GM10248 (cell line): ENCODE data around the gene LAMA1.

ENCODE experiments used
- CTCF ChIA-PET: fragments of 300-600 bp; sonication (Branson Sonifier 250); formaldehyde crosslinking; extraction: SDS; loops from one replicate; lab custom pipeline; 2021; ENCODE audit warnings: antibody characterized with exemption; lab: Yijun Ruan, JAX
- POLR2A ChIA-PET: fragments of 350-650 bp; sonication (Branson Sonifier 250); formaldehyde crosslinking; extraction: SDS; loops from one replicate; lab custom pipeline; 2020; ENCODE audit warnings: antibody characterized with exemption; lab: Yijun Ruan, JAX
- DNase-seq: peaks from one replicate; pipeline ENCODE4 v3.0.0; 2012; ENCODE audit errors: extremely low spot score
- CTCF ChIP-seq: IDR thresholded peaks from 2 replicates; pipeline ENCODE4 v1.5.1; 2012; ENCODE audit warnings: mild to moderate bottlenecking, low read depth; ENCODE audit errors: extremely low read depth, missing control alignments, control extremely low read depth

Gene LAMA1

DNA sequence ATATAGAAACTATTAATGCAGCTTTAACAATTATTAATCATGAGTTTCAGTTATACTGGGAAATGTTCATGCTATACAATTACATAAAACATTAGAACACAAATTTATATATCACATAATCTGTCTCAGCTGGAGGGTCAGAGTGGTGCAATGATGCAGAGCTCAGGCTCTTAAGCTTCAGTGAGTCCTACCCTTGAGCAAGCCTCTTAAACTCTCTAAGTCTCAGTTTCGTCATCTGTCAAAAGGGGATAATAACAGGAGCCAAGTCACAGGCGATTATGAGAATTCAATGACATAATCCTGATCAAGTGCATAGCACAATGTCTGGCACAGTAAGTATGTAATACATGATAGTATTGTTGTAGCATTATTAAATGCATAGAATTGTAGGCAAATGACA is 46.0 kb downstream of the LAMA1 start:
- no peak for TF ChIP-seq CTCF
- DNase-seq, result no peak
- CTCF ChIA-PET, result interaction anchor here (1.8 kb wide), 1 partner anchor 9 kb away, joined by 5 read pairs; no protein-coding TSS in a partner anchor
- POLR2A ChIA-PET, result no interaction called here

DNA sequence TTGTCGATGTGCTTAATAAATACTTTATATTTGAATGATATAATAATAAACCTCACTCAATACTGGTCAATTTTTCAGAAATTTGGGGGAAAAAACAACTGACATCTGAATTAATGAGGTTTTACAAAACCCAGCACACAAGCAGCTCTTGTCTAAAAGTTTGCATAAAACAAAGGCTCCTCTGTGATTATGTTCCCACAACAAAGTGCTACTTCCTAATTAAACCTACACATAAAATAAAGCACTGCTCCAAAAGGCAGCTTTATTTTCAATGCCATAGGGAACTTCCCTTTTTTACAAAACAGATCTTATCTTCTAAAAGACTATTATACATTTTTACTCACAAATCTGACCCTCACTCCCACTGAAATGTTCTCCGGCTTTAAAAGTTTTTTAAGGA is 47.1 kb downstream of the LAMA1 start:
- no peak for DNase-seq
- TF ChIP-seq CTCF, result no peak
- ChIA-PET POLR2A (interaction anchor here (0.6 kb wide), 1 partner anchor 158 kb away, joined by 4 read pairs; no protein-coding TSS in a partner anchor), CTCF (interaction anchor here (1.0 to 1.8 kb wide), 2 partner anchors 8 to 14 kb away, joined by 3 to 5 read pairs; no protein-coding TSS in a partner anchor)

DNA sequence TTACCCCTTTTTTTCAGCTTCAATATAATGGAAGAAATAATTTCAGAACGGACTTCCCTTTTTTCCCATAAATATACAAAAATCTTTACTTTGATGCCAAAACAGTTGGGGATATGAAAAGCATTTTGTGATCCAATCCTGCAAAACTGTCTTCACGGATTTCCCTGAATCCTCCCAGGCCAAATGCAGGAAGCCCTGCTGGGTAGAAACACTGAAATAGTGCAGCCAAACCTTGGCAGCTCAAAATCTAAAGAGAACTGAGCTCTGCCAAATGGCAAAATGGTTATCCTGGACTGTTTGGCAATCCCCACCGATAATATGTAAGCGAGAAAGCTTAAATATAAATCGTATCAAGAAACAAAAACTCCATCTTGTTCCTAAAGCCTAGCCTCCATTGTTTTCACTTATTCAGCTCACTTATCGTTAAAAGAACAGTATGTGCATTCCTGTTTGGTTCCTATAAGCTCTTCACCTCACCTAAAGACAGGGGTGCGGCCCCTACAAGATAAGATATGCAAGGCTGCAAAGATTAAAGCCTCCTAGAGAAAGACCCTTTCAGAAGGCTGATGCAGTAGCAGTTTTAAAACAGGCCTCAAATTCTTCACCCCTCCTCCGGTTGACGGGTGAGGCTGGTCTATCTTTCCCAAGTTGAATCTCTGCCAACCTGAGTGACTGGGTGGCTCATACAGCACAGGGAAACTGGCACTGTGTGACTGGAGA is 48.6 kb downstream of the LAMA1 start:
- no peak for TF ChIP-seq CTCF
- CTCF ChIA-PET, result no interaction called here
- POLR2A ChIA-PET, result no interaction called here
- no peak for DNase-seq

GRCh38 chr18:7066965-7067555 is 50.5 kb downstream of the LAMA1 start:
- TF ChIP-seq CTCF, result no peak
- ChIA-PET CTCF (no interaction called here), POLR2A (no interaction called here)
- DNase-seq, result no peak

DNA sequence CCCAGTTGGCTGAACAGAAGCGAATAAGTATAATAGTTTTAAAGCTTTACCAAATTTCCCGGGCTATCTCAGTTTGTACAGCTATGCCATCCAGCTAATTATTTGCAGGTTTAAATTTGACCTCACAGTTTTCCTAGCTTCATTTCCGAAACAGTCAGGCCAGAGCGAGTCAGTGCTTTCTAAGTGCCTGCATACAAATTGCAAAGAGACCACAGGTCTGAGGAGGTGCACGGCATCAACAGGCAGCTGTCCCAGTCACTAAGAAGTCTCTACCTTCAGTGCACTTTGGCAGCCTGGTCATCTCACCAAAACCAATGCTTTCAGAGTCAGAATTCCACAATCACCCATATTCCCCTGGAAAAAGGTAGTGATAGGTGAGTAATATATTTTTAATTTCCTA is 51.9 kb downstream of the LAMA1 start:
- CTCF ChIA-PET, result no interaction called here
- DNase-seq, result no peak
- POLR2A ChIA-PET, result no interaction called here
- no peak for TF ChIP-seq CTCF

GRCh38 chr18:7064346-7064745 is 53.3 kb downstream of the LAMA1 start:
- no peak for TF ChIP-seq CTCF

More at GRCh38 chr18:7064346-7064745, 53.3 kb downstream of the LAMA1 start:
- ChIA-PET POLR2A (no interaction called here), CTCF (no interaction called here)
- no peak for DNase-seq
